Midbrain (tissue), 1 donor: ENCODE results near the gene MAGEE1.

Experiments
- DNase-seq: peaks from one replicate; lab custom pipeline; 2025; lab: John Stamatoyannopoulos, UW

The MAGEE1 gene

GRCh38 chrX:76427560-76428242, at the start of gene MAGEE1:
TSS of gene MAGEE1 (plus strand) at chrX:76427710. CDS start at chrX:76427931, 221 bp downstream.
- DNase-seq, result peak; percentile 79

- DNase-seq, result no peak
Observed at GRCh38 chrX:76398970-76399369, 28.5 kb upstream of the MAGEE1 start.

- DNase-seq, result no peak
Observed at GRCh38 chrX:76407795-76408194, 19.7 kb upstream of the MAGEE1 start.

GRCh38 chrX:76420237-76420636, 7.3 kb upstream of the MAGEE1 start:
- no peak for DNase-seq

- no peak for DNase-seq
Observed at GRCh38 chrX:76428243-76429130, 977 bp downstream of the MAGEE1 start.

GRCh38 chrX:76433219-76433618, 5.7 kb downstream of the MAGEE1 start:
- no peak for DNase-seq

GRCh38 chrX:76434103-76434741, 6.7 kb downstream of the MAGEE1 start:
- DNase-seq, result no peak

- DNase-seq, result no peak
Observed at GRCh38 chrX:76439188-76439587, 11.7 kb downstream of the MAGEE1 start.

- DNase-seq, result no peak
Observed at GRCh38 chrX:76453737-76454406, 26.4 kb downstream of the MAGEE1 start.

GRCh38 chrX:76454456-76454927, 27.0 kb downstream of the MAGEE1 start:
- DNase-seq, result peak; percentile 1

- no peak for DNase-seq
Observed at GRCh38 chrX:76477353-76477752, 49.8 kb downstream of the MAGEE1 start.
